GM18519 (cell line): ENCODE measurements around the gene IL31RA.
"Not testable (repeated sequence)": the region's sequence is repeated elsewhere in the genome, so short reads cannot be mapped to it uniquely, and the experiment has no call there.

Experiments
- ATAC-seq: cut with Tn5 transposase; IDR thresholded peaks from one replicate; pipeline ENCODE4 v1.9.1; 2021; ENCODE audit warnings: mild to moderate bottlenecking, moderate library complexity; ENCODE audit not compliant: unreplicated experiment, low FRiP score

The IL31RA gene

GRCh38 chr5:55923865-55924500, 72.8 kb downstream of the IL31RA start:
- no peak for ATAC-seq

GRCh38 chr5:55924744-55925143, 73.6 kb downstream of the IL31RA start:
- ATAC-seq: no peak

GRCh38 chr5:55925181-55925580, 74.0 kb downstream of the IL31RA start:
- ATAC-seq: no peak

GRCh38 chr5:55925712-55926111, 74.6 kb downstream of the IL31RA start:
- no peak for ATAC-seq

- no peak for ATAC-seq
These were observed 75.3 kb downstream of the IL31RA start for GRCh38 chr5:55926476-55926875.

- ATAC-seq: no peak
These were observed 76.9 kb downstream of the IL31RA start for GRCh38 chr5:55927861-55928655.

- no peak for ATAC-seq
These were observed 78.1 kb downstream of the IL31RA start for GRCh38 chr5:55929020-55929799.

GRCh38 chr5:55932700-55933099, 81.5 kb downstream of the IL31RA start:
- ATAC-seq: no peak

GRCh38 chr5:55933377-55934114, 82.4 kb downstream of the IL31RA start:
- ATAC-seq: no peak

GRCh38 chr5:55934115-55934613, 83.0 kb downstream of the IL31RA start:
- no peak for ATAC-seq

- ATAC-seq: no peak
These were observed 83.6 kb downstream of the IL31RA start for GRCh38 chr5:55934720-55935119.

- ATAC-seq: no peak
These were observed 84.2 kb downstream of the IL31RA start for GRCh38 chr5:55935371-55935770.

GRCh38 chr5:55936100-55936693, 85.0 kb downstream of the IL31RA start:
- ATAC-seq: no peak

- not testable (repeated sequence) for ATAC-seq
These were observed 86.4 kb downstream of the IL31RA start for GRCh38 chr5:55937598-55937997.

- ATAC-seq: not testable (repeated sequence)
These were observed 90.0 kb downstream of the IL31RA start for GRCh38 chr5:55941154-55941553.

- ATAC-seq: no peak
These were observed 108.1 kb downstream of the IL31RA start for GRCh38 chr5:55959208-55959607.

- ATAC-seq: no peak
These were observed 109.6 kb downstream of the IL31RA start for GRCh38 chr5:55960779-55961178.

- ATAC-seq: no peak
These were observed 114.4 kb downstream of the IL31RA start for GRCh38 chr5:55965525-55965924.

GRCh38 chr5:55966284-55966683, 115.1 kb downstream of the IL31RA start:
- no peak for ATAC-seq

GRCh38 chr5:55969956-55970355, 118.8 kb downstream of the IL31RA start:
- no peak for ATAC-seq
